ENCODE results near the gene SKP1. TPM values are rescaled to one million over a fixed set of nuclear protein-coding genes. Genes with fewer than 3 reads are reported as not detected.

Gene SKP1
- total RNA-seq, 1 experiment from 2014 or later, result 220 TPM

- intact Hi-C loops (cut with micrococcal nuclease), result no loop called here
- no peaks in the 10 kb centered on the region for H3K9me3 ChIP-seq (ENCODE audit: low read length)
- H3K27me3 ChIP-seq (ENCODE audit: low read length), result no peaks in the 10 kb centered on the region
- no peak overlapping the region for H3K9ac ChIP-seq (ENCODE audit: low read length)
- H2AFZ ChIP-seq (ENCODE audit: low read length), result no peak overlapping the region
- H3K4me2 ChIP-seq (ENCODE audit: low read length), result no peak overlapping the region
- H3F3A ChIP-seq (ENCODE audit: low read length, unreplicated experiment), result no peaks in the 10 kb centered on the region
- POLR2A ChIA-PET (ENCODE audit: unreplicated experiment), result no interaction called here
- H3K4me3 ChIP-seq (ENCODE audit: low read length), result no peak overlapping the region
- CTCF ChIA-PET, result no interaction called here
- peaks cover 52% of the 10 kb centered on the region for H4K20me1 ChIP-seq (ENCODE audit: low read length)
- ATAC-seq (no peak), DNase-seq (no peak)
- H3K9me2 ChIP-seq (replicated peaks; ENCODE audit: low read length), result no peaks in the 10 kb centered on the region
- H3K4me1 ChIP-seq (ENCODE audit: insufficient read depth, low read length), result peaks cover 13% of the 10 kb centered on the region
- peaks cover 89% of the 10 kb centered on the region for H3K79me2 ChIP-seq (ENCODE audit: low read length)
- BruUV-seq (replicated peaks), result no TSS peak
- TF ChIP-seq EZH2 (IDR thresholded peaks at IDR 0.05; ENCODE audit: low read length, unreplicated experiment) (no peak), EZH2phosphoT487 (IDR thresholded peaks at IDR 0.05; ENCODE audit: borderline replicate concordance, low read length) (no peak), CTCF (conservative IDR thresholded peaks at IDR 0.05; ENCODE audit: low read depth, low read length) (no peak)
- no peak overlapping the region for H3K27ac ChIP-seq (ENCODE audit: low read length)
- peaks cover 52% of the 10 kb centered on the region for H3K36me3 ChIP-seq (ENCODE audit: low read depth, low read length)
These were observed 4.8 kb downstream of the SKP1 start for GRCh38 chr5:134171972-134172371.

GRCh38 chr5:134162592-134162991 lies 14.2 kb downstream of the SKP1 start:
- POLR2A ChIA-PET (ENCODE audit: unreplicated experiment), result no interaction called here
- no peaks in the 10 kb centered on the region for H3K27me3 ChIP-seq (ENCODE audit: low read length)
- ATAC-seq, result no peak
- no TSS peak for BruUV-seq (replicated peaks)
- no peak overlapping the region for H3K4me2 ChIP-seq (ENCODE audit: low read length)
- no peak overlapping the region for H3K4me3 ChIP-seq (ENCODE audit: low read length)
- H2AFZ ChIP-seq (ENCODE audit: low read length), result no peak overlapping the region
- CTCF ChIA-PET, result no interaction called here
- no peaks in the 10 kb centered on the region for H3F3A ChIP-seq (ENCODE audit: low read length, unreplicated experiment)
- no peak overlapping the region for H3K27ac ChIP-seq (ENCODE audit: low read length)
- no peaks in the 10 kb centered on the region for H3K4me1 ChIP-seq (ENCODE audit: insufficient read depth, low read length)
- DNase-seq, result no peak
- intact Hi-C loops (cut with micrococcal nuclease), result no loop called here
- no peaks in the 10 kb centered on the region for H3K9me3 ChIP-seq (ENCODE audit: low read length)
- peaks cover 25% of the 10 kb centered on the region for H3K79me2 ChIP-seq (ENCODE audit: low read length)
- no peak overlapping the region for H3K9ac ChIP-seq (ENCODE audit: low read length)
- no peaks in the 10 kb centered on the region for H3K9me2 ChIP-seq (replicated peaks; ENCODE audit: low read length)
- no peaks in the 10 kb centered on the region for H4K20me1 ChIP-seq (ENCODE audit: low read length)
- TF ChIP-seq EZH2phosphoT487 (IDR thresholded peaks at IDR 0.05; ENCODE audit: borderline replicate concordance, low read length) (no peak), EZH2 (IDR thresholded peaks at IDR 0.05; ENCODE audit: low read length, unreplicated experiment) (no peak), CTCF (conservative IDR thresholded peaks at IDR 0.05; ENCODE audit: low read depth, low read length) (no peak)
- peaks cover 63% of the 10 kb centered on the region for H3K36me3 ChIP-seq (ENCODE audit: low read depth, low read length)

DNA sequence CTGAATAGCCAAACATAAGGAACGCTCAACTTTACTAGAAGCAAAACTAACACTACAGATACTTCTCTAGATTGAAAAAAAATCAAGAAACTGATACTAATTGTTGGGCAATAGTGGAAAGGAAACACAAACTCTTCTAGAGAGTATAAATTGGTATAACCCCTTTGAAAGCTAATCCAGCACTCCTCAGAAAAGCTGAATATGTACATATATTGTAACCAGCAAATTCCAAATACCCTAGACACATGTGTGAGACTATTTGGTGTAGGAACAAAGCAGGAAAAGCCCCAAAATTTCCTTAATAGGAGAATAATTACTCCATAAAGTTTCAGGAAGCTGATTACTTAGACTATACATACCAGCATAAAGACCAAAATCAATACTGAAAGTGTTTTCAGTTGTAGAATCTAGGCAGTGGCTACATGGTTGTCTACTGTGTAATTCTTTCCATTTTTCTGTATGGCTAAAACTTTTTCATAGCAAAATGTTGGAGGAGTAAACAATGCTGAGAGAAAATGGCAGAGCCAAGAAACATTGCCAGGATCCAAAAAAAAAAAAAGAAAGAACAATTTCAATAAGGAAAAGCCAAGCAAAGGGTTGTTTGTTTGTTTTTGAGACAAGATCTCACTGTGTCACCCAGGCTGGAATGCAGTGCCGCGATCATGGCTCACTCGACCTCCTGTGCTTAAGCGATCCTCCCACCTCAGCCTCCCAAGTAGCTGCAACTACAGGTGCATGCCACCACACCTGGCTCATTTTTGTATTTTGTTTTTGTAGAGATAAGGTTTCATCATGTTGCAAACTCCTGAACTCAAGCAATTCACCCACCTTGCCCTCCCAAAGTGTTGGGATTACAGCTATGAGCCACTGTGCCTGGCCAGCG lies 15.0 kb downstream of the SKP1 start:
- TF ChIP-seq CTCF (conservative IDR thresholded peaks at IDR 0.05; ENCODE audit: low read depth, low read length) (no peak), EZH2phosphoT487 (IDR thresholded peaks at IDR 0.05; ENCODE audit: borderline replicate concordance, low read length) (no peak), EZH2 (IDR thresholded peaks at IDR 0.05; ENCODE audit: low read length, unreplicated experiment) (no peak)
- Histone ChIP-seq H3K9me3 (ENCODE audit: low read length) (no peaks in the 10 kb centered on the region), H3K27me3 (ENCODE audit: low read length) (no peaks in the 10 kb centered on the region), H2AFZ (ENCODE audit: low read length) (no peak overlapping the region), H3K27ac (ENCODE audit: low read length) (no peak overlapping the region), H3K36me3 (ENCODE audit: low read depth, low read length) (peaks cover 57% of the 10 kb centered on the region), H3F3A (ENCODE audit: low read length, unreplicated experiment) (no peaks in the 10 kb centered on the region), H4K20me1 (ENCODE audit: low read length) (no peaks in the 10 kb centered on the region), H3K4me1 (ENCODE audit: insufficient read depth, low read length) (no peaks in the 10 kb centered on the region), H3K9ac (ENCODE audit: low read length) (no peak overlapping the region), H3K4me2 (ENCODE audit: low read length) (no peak overlapping the region), H3K79me2 (ENCODE audit: low read length) (peaks cover 25% of the 10 kb centered on the region), H3K9me2 (replicated peaks; ENCODE audit: low read length) (no peaks in the 10 kb centered on the region), H3K4me3 (ENCODE audit: low read length) (no peak overlapping the region)
- DNase-seq, result no peak
- CTCF ChIA-PET, result no interaction called here
- no TSS peak for BruUV-seq (replicated peaks)
- no peak for ATAC-seq
- POLR2A ChIA-PET (ENCODE audit: unreplicated experiment), result no interaction called here
- intact Hi-C loops (cut with micrococcal nuclease), result no loop called here

Measured in PC-3 (cell line).